ENCODE results near the gene GZMA.
"Not testable (repeated sequence)": the region's sequence is repeated elsewhere in the genome, so short reads cannot be mapped to it uniquely, and the experiment has no call there.

Gene GZMA

GRCh38 chr5:55102348-55102747, at the start of gene GZMA:
Gene GZMA, plus strand, starts transcription at chr5:55102646. Its CDS starts 37 bp downstream, at chr5:55102683.
- no peak for DNase-seq

GRCh38 chr5:55055183-55055582, 47.3 kb upstream of the GZMA start:
- DNase-seq: no peak

- DNase-seq: no peak
These were observed 40.2 kb upstream of the GZMA start for GRCh38 chr5:55062039-55062779.

DNA sequence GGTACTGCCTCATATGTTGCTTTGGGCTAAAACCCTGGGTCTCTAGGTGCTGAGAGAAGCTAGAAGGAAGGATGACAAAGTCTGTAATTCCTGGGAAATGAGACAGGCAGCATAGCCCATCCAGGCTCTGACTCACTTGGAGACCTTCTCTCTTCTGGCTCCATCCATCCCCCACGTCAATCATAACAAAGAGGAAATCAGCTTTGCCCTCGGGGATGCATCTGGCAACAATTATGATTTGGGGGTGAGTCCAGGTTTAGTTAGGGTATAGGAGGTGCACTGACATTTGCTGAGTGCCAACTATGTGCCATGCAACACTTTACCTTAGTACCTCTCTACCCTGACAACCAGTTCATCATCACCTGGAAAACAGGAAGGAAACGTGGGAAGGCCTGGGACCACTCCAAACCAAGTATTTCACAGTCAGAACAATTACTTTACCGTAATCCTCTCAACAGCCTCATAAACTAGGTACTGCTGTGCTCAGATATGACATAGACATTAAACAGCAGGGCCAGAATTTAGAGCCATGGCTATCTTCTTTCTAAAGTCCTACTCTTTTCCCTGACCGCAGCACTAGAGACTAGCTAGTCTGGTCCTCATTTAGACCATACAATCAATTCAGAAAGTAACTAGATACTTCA, 39.1 kb upstream of the GZMA start:
- DNase-seq: no peak

GRCh38 chr5:55063899-55064298, 38.5 kb upstream of the GZMA start:
- DNase-seq: no peak

DNA sequence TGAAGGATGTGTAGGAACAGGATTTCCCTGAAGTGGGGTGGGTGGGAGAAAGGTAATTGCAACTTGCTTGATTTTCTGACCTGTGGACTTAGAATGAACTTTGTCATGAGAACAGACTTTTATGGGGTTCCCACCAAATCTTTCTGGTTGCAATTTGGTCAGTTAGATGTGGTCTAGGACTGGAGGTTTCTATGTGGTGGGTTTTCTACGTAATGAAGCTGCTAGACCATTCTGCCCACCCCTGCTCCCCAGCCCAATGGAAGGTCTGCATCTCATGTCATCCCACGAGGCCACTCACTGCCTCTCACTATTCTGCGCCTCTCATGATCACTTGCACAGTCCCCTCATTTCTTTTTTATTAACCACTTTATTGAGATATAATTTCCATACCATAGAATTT, 37.9 kb upstream of the GZMA start:
- DNase-seq: no peak

- DNase-seq: no peak
These were observed 36.2 kb upstream of the GZMA start for GRCh38 chr5:55066277-55066676.

DNA sequence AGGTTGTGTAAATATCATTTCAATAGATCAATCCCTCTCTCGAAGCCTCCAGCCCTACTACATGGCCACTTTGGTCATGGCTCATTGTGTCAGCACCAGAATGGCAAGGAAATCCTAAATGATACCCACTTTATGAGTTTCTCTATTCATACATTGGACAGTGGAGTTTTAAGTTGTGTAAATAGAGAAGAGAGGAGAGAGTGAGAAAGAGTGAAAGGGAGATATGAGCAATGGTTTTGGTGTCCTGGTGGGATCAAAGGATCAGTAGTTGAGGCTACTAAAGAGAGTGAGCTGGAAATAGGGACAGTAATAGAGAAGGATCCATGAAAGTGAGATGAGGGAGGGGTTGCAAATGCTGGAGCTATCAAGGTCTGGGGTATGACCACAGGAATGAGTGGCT, 31.5 kb upstream of the GZMA start:
- no peak for DNase-seq

GRCh38 chr5:55071413-55071812, 31.0 kb upstream of the GZMA start:
- no peak for DNase-seq

GRCh38 chr5:55072666-55073065, 29.8 kb upstream of the GZMA start:
- no peak for DNase-seq

DNA sequence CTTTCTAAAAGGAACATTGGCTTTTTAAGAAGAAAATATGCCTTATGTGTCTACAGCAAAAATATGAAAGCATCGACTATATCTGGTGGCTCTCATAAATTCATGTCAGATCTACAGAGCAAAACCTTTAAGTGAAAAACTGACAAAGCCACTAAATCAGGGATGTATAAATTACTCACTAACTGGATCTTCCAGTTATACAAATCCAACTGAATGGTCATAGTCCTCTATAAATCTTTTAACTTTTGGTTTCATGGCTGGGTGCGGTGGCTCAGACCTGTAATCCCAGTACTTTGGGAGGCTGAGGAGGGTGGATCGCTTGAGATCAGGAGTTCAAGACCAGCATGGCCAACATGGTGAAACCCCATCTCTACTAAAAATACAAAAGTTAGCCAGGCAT, 29.2 kb upstream of the GZMA start:
- DNase-seq: no peak

DNA sequence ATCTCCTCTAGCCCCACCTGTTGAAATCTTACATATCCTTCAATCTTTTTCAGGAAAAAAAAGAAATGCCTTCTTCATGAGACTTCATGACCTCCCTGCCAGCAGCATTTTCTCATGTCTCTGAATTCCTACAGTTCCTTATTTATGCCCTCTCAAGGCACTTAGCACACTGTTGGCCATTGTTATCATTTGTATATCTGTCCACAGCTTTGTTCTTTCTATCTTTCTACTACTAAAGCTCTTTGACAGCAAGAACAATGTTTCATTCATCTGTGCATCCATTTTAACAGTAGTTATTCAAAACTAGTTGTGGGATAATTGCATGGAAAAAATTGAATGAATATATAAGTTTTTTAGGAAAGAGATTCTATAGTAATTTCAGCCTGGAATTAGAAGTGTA, 20.9 kb upstream of the GZMA start:
- no peak for DNase-seq

DNA sequence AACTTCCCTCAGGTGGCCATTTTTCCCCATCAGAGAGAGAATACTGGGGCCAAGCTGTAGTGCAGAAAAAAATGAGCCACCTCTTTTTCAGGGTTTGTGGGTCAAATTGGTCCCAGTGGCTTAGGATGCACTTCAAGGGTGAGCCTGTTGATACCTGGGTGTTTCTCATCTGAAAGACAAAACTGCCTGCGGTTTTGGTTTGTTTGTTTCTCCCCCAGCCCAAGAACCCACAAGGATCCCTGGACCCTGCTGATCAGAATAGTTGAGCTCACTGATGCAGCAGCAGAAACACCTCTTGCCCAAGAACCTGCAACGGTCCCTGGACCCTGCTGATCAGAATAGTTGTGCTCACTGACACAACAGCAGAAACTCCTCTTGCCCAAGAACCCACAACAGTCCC, 13.1 kb upstream of the GZMA start:
- not testable (repeated sequence) for DNase-seq

DNA sequence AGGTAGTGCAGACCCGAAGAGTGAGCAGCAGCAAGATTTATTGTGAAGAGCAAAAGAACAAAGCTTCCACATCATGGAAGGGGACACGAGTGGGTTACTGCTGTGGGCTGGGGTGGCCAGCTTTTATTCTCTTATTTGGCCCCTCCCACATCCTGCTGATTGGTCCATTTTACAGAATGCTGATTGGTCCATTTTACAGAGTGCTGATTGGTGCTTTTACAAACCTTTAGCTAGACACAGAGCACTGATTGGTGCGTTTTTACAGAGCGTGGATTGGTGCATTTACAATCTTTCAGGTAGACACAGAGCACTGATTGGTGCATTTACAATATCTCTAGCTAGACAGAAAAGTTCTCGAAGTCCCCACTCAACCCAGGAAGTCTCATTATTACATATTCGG, 11.4 kb upstream of the GZMA start:
- not testable (repeated sequence) for DNase-seq

- DNase-seq: no peak
These were observed 6.3 kb upstream of the GZMA start for GRCh38 chr5:55096182-55096581.

- DNase-seq: no peak
These were observed 5.6 kb upstream of the GZMA start for GRCh38 chr5:55096861-55097260.

DNA sequence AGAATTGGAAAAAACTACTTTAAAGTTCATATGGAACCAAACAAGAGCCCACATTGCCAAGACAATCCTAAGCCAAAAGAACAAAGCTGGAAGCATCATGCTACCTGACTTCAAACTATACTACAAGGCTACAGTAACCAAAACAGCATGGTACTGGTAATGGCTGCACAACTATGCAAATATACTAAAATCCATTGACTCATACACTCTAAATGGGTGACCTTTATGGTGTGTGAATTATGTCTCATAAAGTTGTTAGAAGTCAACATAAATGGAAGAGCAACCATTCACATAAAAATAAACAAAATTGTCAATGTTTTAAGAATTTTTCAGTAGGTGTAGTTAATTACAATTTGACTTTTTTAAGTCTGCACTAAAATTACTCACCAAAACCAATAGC, 1.3 kb upstream of the GZMA start:
- DNase-seq: not testable (repeated sequence)

GRCh38 chr5:55101556-55102276, 730 bp upstream of the GZMA start:
- DNase-seq: no peak

GRCh38 chr5:55104036-55104772, 1.8 kb downstream of the GZMA start:
- no peak for DNase-seq

GRCh38 chr5:55104946-55105701, 2.7 kb downstream of the GZMA start:
- DNase-seq: no peak

GRCh38 chr5:55105976-55106375, 3.5 kb downstream of the GZMA start:
- DNase-seq: not testable (repeated sequence)

DNA sequence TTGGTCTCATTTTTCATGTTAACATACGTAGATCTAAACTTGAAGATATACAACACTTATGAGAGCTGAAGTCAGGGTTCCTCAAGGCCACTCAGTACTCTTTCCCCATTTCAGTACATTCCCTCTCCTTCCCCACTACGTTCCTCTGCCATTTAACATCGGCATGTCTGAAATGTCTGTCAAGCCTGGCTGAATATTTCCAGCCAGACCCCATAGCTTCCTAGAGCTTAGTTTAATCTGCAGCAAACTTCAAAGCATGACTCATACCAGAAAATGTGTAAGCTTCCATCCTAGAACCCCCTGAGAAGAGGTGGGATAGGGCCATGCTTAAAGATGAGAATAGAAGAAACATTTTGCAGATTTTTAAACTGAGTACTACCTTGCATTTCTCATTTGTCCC, 6.2 kb downstream of the GZMA start:
- DNase-seq: no peak

DNA sequence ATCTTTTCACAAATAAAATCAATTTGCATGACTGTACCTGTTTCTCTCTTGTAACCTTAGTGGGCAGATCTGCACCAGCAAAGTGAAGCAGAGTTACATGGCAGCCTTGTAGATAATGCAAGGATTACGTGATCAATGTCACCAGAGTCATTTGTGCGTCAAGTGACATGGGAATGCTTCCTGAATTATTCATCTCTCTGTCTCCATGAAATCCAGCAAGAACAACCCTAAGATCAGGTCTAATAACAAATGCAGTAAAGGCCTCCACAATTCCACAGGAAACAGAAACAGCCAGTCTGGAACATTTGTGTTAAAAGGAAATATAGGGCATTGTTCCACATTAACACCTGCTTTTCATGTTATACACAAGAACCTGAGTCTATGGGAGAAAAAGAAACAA, 7.8 kb downstream of the GZMA start:
- DNase-seq: no peak

All from NCI-H2171 treated with DMSO at 0.1 percent for 48 hours (cell line).